DND-41 (cell line): ENCODE results near the gene HDHD3.
A peak's percentile ranks its signal among the peaks of the same experiment; 100 is the strongest.
"Not testable (repeated sequence)": the region's sequence is repeated elsewhere in the genome, so short reads cannot be mapped to it uniquely, and the experiment has no call there.

Source experiments
- ATAC-seq: fragments of 200-7000 bp; cut with Tn5 transposase; 3 replicates; pipeline ENCODE4 v1.9.1; 2021; ENCODE audit warnings: low read depth; ENCODE audit not compliant: insufficient read depth
- DNase-seq: peaks from one replicate; pipeline ENCODE4 v3.0.0-alpha.2; 2020
- H2AFZ ChIP-seq: 2 replicates; pipeline ENCODE4 v1.6.0; 2012; ENCODE audit warnings: low read depth, low read length
- H3K27ac ChIP-seq: 2 replicates; pipeline ENCODE4 v1.5.1; 2012; ENCODE audit warnings: low read length, inconsistent platforms
- H3K27me3 ChIP-seq: fragments of 200-600 bp; sonication (generic); 2 replicates; pipeline ENCODE4 v1.6.0; 2012; ENCODE audit warnings: low read length, mild to moderate bottlenecking, inconsistent platforms; ENCODE audit not compliant: insufficient read depth, poor library complexity
- H3K36me3 ChIP-seq: 2 replicates; pipeline ENCODE4 v1.5.1; 2012; ENCODE audit warnings: low read length, inconsistent platforms; ENCODE audit not compliant: insufficient read depth
- H3K4me1 ChIP-seq: 2 replicates; pipeline ENCODE4 v1.5.1; 2012; ENCODE audit warnings: mild to moderate bottlenecking, low read length; ENCODE audit not compliant: insufficient read depth
- H3K4me2 ChIP-seq: 2 replicates; pipeline ENCODE4 v1.6.0; 2012; ENCODE audit warnings: mild to moderate bottlenecking, moderate library complexity, low read length, inconsistent platforms; ENCODE audit not compliant: insufficient read depth
- H3K4me3 ChIP-seq, 2 experiments: fragments of 200-600 bp in 1 of 2; shearing (Covaris generic) in 1 of 2; 2 replicates each; pipeline ENCODE4 v1.5.1; 2012 to 2016; ENCODE audit warnings: inconsistent platforms in 2 of 2, low read length in 2 of 2, mild to moderate bottlenecking in 2 of 2, low read depth in 1 of 2, moderate library complexity in 1 of 2
- H3K79me2 ChIP-seq: 2 replicates; pipeline ENCODE4 v1.6.0; 2012; ENCODE audit warnings: low read length, inconsistent platforms; ENCODE audit not compliant: insufficient read depth
- H3K9ac ChIP-seq: 2 replicates; pipeline ENCODE4 v1.6.0; 2012; ENCODE audit warnings: low read depth, mild to moderate bottlenecking, inconsistent platforms, low read length, moderate library complexity
- H3K9me3 ChIP-seq: 2 replicates; pipeline ENCODE4 v1.5.1; 2012; ENCODE audit warnings: low read length, moderate library complexity, mild to moderate bottlenecking, inconsistent platforms; ENCODE audit not compliant: insufficient read depth, severe bottlenecking
- H4K20me1 ChIP-seq: 2 replicates; pipeline ENCODE4 v1.6.0; 2012; ENCODE audit warnings: low read length; ENCODE audit not compliant: insufficient read depth
- CTCF ChIP-seq: IDR thresholded peaks from 2 replicates; pipeline ENCODE4 v1.5.1; 2012; ENCODE audit warnings: borderline replicate concordance, low read length, moderate library complexity, mild to moderate bottlenecking; ENCODE audit not compliant: poor library complexity, severe bottlenecking; ENCODE audit errors: extremely low read depth
- EZH2 ChIP-seq: IDR thresholded peaks from 3 replicates; pipeline ENCODE4 v1.6.1; 2012; ENCODE audit warnings: borderline replicate concordance, low read depth, mild to moderate bottlenecking, moderate library complexity, low read length, inconsistent platforms; ENCODE audit not compliant: severe bottlenecking

HDHD3 gene

GRCh38 chr9:113409883-113410206 lies 33.1 kb upstream of the HDHD3 start:
- peaks cover 23% of the 10 kb centered on the region for H3K36me3 ChIP-seq
- no peaks in the 10 kb centered on the region; the same call in 1 of the 2 replicates for H4K20me1 ChIP-seq
- TF ChIP-seq EZH2 (no peak), CTCF (no peak)
- peak overlapping the region; percentile 82 for H3K9ac ChIP-seq
- no peaks in the 10 kb centered on the region for H3K9me3 ChIP-seq
- DNase-seq (no peak), ATAC-seq (peak; percentile 33)
- H3K79me2 ChIP-seq, result peaks cover 21% of the 10 kb centered on the region
- peak overlapping the region; percentile 80 for H2AFZ ChIP-seq
- H3K27ac ChIP-seq, result peak overlapping the region; percentile 97
- H3K27me3 ChIP-seq, result no peaks in the 10 kb centered on the region
- peak overlapping the region; percentile 94 for H3K4me2 ChIP-seq
- H3K4me3 ChIP-seq, result peak overlapping the region; percentile 77 to 82
- peaks cover 26% of the 10 kb centered on the region for H3K4me1 ChIP-seq

- Histone ChIP-seq H3K79me2 (peaks cover 21% of the 10 kb centered on the region), H3K9me3 (no peaks in the 10 kb centered on the region), H2AFZ (peak overlapping the region; percentile 80; the same call in 1 of the 2 replicates), H3K36me3 (peaks cover 23% of the 10 kb centered on the region), H3K4me1 (peaks cover 26% of the 10 kb centered on the region), H3K27me3 (no peaks in the 10 kb centered on the region), H3K4me3 (peak overlapping the region; percentile 77 to 82), H3K9ac (peak overlapping the region; percentile 82), H4K20me1 (no peaks in the 10 kb centered on the region; the same call in 1 of the 2 replicates), H3K27ac (peak overlapping the region; percentile 97), H3K4me2 (peak overlapping the region; percentile 94)
- ATAC-seq (no peak), DNase-seq (no peak)
- no peak for TF ChIP-seq CTCF
- no peak for TF ChIP-seq EZH2
Measured at GRCh38 chr9:113409481-113409880, 32.7 kb upstream of the HDHD3 start.

- H3K36me3 ChIP-seq, result peaks cover 23% of the 10 kb centered on the region
- not testable (repeated sequence) for H3K9ac ChIP-seq, H3K9me3 ChIP-seq, H3K27ac ChIP-seq, H2AFZ ChIP-seq, H3K4me2 ChIP-seq, H3K27me3 ChIP-seq, H4K20me1 ChIP-seq, H3K4me3 ChIP-seq
- DNase-seq (peak; percentile 69), ATAC-seq (peak; percentile 27; the same call in 1 of the 3 replicates)
- H3K79me2 ChIP-seq, result peaks cover 21% of the 10 kb centered on the region
- peaks cover 27% of the 10 kb centered on the region for H3K4me1 ChIP-seq
- peak; percentile 74 for TF ChIP-seq CTCF
Measured at GRCh38 chr9:113406873-113407511, 30.2 kb upstream of the HDHD3 start.

- H3K4me3 ChIP-seq, H3K9me3 ChIP-seq, H4K20me1 ChIP-seq, H2AFZ ChIP-seq, H3K27me3 ChIP-seq, H3K27ac ChIP-seq, DNase-seq, H3K9ac ChIP-seq, H3K4me2 ChIP-seq, ATAC-seq: not testable (repeated sequence)
- Histone ChIP-seq H3K4me1 (peaks cover 27% of the 10 kb centered on the region), H3K79me2 (peaks cover 21% of the 10 kb centered on the region), H3K36me3 (peaks cover 23% of the 10 kb centered on the region)
Measured at GRCh38 chr9:113406353-113406752, 29.6 kb upstream of the HDHD3 start.
